Measurements from ENCODE around the gene B3GNT4. TPM values are rescaled to one million over a fixed set of nuclear protein-coding genes. Genes with fewer than 3 reads are reported as not detected.

The B3GNT4 gene
- total and polyA plus RNA-seq, 2 of the 8 experiments (the other 6 are each of a cell fraction or from before 2014, with no cell fraction given): 1.1 to 1.4 TPM

GRCh38 chr12:122227341-122227740, 23.8 kb downstream of the B3GNT4 start (continued):
- TF ChIP-seq CHD7 (IDR thresholded peaks at IDR 0.05; ENCODE audit: insufficient replicate concordance, low read length) (no peak), GABPA (IDR thresholded peaks at IDR 0.05; ENCODE audit: borderline replicate concordance, insufficient read depth, low read length) (no peak), ZNF274 (IDR thresholded peaks at IDR 0.05; ENCODE audit: borderline replicate concordance, extremely low read depth, low read length) (no peak), CBX5 (IDR thresholded peaks at IDR 0.05; ENCODE audit: low read depth, low read length) (no peak)

Data from H1 (cell line).